ENCODE measurements around the gene FRMD4B.

GRCh38 chr3:69359339-69359893 lies 26.5 kb downstream of the FRMD4B start:
- no peak for TF ChIP-seq CTCF (IDR thresholded peaks at IDR 0.05; ENCODE audit: borderline replicate concordance, extremely low read depth, low read length, poor library complexity, severe bottlenecking)
- TF ChIP-seq EZH2 (IDR thresholded peaks at IDR 0.05; ENCODE audit: borderline replicate concordance, low read depth, low read length, severe bottlenecking): no peak

Data from DND-41 (cell line).